GM18868 (cell line): Measurements from ENCODE around the gene UBE2G2.

Experiments
- ATAC-seq: cut with Tn5 transposase; IDR thresholded peaks from one replicate; pipeline ENCODE4 v1.9.1; 2021; ENCODE audit warnings: mild to moderate bottlenecking, moderate library complexity; ENCODE audit not compliant: unreplicated experiment

UBE2G2 gene

GRCh38 chr21:44791993-44792392 is 9.6 kb downstream of the UBE2G2 start:
- no peak for ATAC-seq

- no peak for ATAC-seq
Measured at GRCh38 chr21:44791246-44791645, 10.4 kb downstream of the UBE2G2 start.

- ATAC-seq, result no peak
Measured at GRCh38 chr21:44790368-44790767, 11.3 kb downstream of the UBE2G2 start.

GRCh38 chr21:44789880-44790279 is 11.7 kb downstream of the UBE2G2 start:
- no peak for ATAC-seq

- ATAC-seq, result no peak
Measured at GRCh38 chr21:44785620-44786335, 15.8 kb downstream of the UBE2G2 start.

GRCh38 chr21:44784810-44785209 is 16.8 kb downstream of the UBE2G2 start:
- ATAC-seq, result no peak

- ATAC-seq, result no peak
Measured at GRCh38 chr21:44783020-44783696, 18.5 kb downstream of the UBE2G2 start.

GRCh38 chr21:44780767-44781459 is 20.7 kb downstream of the UBE2G2 start:
- ATAC-seq, result no peak

- no peak for ATAC-seq
Measured at GRCh38 chr21:44780137-44780502, 21.5 kb downstream of the UBE2G2 start.

- no peak for ATAC-seq
Measured at GRCh38 chr21:44779417-44780136, 22.0 kb downstream of the UBE2G2 start.

GRCh38 chr21:44778983-44779382 is 22.6 kb downstream of the UBE2G2 start:
- ATAC-seq, result no peak

- no peak for ATAC-seq
Measured at GRCh38 chr21:44778499-44778911, 23.1 kb downstream of the UBE2G2 start.

- ATAC-seq, result no peak
Measured at GRCh38 chr21:44778094-44778493, 23.5 kb downstream of the UBE2G2 start.

GRCh38 chr21:44774972-44775371 is 26.6 kb downstream of the UBE2G2 start:
- ATAC-seq, result no peak

GRCh38 chr21:44773291-44773932 is 28.2 kb downstream of the UBE2G2 start:
- no peak for ATAC-seq

GRCh38 chr21:44771896-44772525 is 29.6 kb downstream of the UBE2G2 start:
- ATAC-seq, result no peak

- ATAC-seq, result no peak
Measured at GRCh38 chr21:44767834-44768831, 33.5 kb downstream of the UBE2G2 start.

- no peak for ATAC-seq
Measured at GRCh38 chr21:44766818-44767354, 34.7 kb downstream of the UBE2G2 start.
